NCI-H1694 (cell line): ENCODE data around the gene ME3.
A peak's percentile ranks its signal among the peaks of the same experiment; 100 is the strongest.
"Not testable (repeated sequence)": the region's sequence is repeated elsewhere in the genome, so short reads cannot be mapped to it uniquely, and the experiment has no call there.

ENCODE experiments used
- DNase-seq: peaks from one replicate; lab custom pipeline; 2025; lab: John Stamatoyannopoulos, UW

Gene ME3

GRCh38 chr11:86620891-86621521, 51.4 kb downstream of the ME3 start:
- DNase-seq: no peak

- not testable (repeated sequence) for DNase-seq
Observed at GRCh38 chr11:86619428-86619827, 53.0 kb downstream of the ME3 start.

- DNase-seq: no peak
Observed at GRCh38 chr11:86617502-86617901, 54.9 kb downstream of the ME3 start.

DNA sequence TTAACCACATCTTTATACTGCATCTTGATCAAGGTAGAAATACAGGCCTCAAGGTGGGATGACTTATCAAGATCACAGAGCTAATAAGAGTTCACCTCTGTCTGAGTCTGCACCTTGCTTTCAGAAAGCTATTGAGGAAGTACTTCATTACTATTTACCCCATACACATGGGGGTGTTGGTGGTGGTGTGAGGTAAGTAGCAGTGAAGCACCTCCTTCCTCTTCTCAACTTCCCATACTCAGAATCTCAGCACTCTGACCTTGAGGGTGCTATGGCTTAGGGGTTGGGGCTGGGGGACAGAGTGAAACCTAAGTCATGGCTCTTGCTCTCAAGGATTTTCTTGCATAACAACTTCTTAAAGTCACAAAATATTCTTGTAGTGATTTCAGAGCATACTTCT, 56.9 kb downstream of the ME3 start:
- no peak for DNase-seq

DNA sequence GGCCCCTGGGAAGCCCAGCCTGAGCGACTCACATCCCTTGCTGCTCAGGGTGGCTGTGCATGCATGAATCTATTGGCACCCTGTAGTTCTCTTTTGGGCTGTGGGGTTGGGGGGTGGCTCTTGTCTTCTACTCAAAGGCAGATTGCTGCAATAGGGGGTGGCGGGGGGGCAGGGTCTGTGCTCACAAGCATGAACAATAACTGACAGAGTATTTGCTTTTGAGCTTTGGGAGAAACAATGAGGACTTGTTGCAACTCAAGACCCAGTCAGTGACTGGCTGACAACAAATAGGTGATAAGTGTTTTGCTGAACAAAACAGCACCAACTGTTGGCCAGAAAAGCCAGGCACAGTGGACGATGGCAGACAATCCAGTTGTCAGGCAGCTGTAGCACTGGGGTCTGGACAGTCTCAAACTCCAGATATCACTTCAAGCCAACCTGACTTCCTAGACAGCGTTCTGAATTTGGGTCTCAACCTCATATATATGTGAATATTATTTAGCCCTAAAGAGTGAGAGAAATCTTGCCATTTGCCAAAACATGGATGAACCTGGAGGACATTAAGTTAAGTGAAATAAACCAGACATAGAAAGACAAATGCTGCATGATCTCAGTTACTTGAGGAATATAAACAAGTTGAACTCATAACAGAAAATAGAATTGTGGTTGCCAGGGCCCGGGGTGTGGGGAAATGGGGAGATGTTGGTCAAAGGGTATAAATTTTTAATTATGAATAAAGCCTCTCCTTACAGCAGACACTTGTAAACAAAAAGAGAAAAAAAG, 61.7 kb downstream of the ME3 start:
- no peak for DNase-seq

DNA sequence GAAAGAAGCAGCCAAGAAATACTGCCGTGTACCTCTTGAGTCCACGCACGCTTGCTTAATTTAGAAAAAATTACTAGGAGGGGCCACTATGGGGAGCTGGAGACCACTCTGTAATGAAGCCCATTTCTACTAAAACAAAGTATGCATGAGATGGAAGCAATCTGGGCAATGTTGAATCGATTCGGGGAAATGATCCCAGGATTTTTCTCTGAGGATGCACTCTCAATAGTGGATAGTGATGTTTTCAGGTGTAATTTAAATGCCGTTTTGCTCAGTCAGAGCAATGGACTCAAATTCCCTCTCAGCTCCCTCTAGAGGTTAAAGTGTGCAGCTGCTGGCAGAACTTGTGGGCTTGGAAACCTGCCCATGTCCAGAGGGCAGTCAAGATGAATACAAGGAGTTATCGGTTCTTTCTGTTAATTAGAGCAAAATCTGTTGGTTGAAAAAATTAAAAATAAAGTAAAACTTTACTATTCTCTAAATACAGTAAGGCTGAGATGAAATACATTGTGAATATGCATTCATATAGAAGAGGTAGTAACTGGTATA, 64.1 kb downstream of the ME3 start:
- DNase-seq: peak; percentile 51

DNA sequence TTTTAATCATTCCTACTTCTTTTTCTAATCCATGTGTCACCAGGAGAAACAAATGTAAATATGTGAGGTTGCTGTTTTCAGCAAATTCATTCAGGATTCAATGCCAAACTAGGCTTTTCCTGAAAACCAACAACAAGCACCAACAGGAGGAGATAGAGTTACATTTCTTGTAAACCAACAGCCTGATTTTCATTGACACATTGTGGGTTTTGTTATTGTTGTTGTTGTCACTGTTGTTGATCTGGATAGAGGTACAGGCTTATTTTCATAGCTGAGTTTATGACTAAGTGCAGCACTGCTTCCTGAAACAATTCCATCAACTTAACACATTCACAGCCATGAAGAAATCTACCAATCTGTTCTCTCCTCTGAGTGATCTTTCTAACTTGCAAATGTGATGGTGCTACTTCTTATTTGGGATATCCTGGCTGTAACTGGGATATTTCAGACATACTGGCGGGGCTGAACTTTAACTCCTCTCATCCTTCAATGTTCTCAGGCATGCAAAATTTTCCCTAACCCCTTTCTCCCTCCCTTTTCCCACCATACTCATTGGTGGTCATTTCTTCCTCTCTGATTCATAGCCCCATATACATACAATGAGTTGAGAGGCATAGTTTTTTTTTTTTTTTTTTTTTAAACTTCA, 65.5 kb downstream of the ME3 start:
- DNase-seq: no peak

- no peak for DNase-seq
Observed at GRCh38 chr11:86606270-86606835, 66.1 kb downstream of the ME3 start.

DNA sequence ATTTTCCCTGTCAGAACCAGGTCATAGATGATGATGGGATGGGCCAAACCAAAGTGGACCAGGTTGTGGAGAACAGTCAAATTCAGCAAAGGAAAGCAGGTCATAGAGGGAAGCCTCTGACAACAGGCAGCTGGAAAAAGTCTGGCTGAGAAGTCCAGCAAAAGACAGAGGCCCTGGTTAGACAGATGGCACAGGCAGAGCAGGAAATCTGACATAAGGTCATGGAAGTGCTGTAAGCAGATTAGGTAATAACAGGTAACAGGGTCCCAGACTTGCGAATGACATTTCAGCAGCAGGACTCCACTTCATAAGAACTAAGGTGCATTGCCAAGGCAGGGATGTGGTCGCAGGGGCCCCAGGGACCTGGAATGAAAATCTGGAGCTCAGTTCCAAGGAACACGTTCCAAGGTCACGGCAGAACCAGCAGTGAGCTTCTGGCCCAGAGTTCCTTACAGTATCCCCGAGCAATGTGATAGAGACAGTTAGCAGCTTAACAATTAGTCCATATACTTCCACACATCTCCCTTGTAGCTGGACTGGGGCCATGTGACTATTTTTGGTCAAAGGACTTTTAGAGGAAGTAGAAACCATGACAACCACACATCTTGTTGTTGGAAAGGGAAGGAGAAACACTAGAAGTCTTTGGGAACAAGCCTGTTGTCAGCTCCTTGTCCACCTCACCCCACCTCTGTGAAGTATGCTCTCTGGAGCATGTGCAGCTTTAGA, 75.4 kb downstream of the ME3 start:
- DNase-seq: no peak

- DNase-seq: no peak
Observed at GRCh38 chr11:86595955-86596354, 76.5 kb downstream of the ME3 start.

DNA sequence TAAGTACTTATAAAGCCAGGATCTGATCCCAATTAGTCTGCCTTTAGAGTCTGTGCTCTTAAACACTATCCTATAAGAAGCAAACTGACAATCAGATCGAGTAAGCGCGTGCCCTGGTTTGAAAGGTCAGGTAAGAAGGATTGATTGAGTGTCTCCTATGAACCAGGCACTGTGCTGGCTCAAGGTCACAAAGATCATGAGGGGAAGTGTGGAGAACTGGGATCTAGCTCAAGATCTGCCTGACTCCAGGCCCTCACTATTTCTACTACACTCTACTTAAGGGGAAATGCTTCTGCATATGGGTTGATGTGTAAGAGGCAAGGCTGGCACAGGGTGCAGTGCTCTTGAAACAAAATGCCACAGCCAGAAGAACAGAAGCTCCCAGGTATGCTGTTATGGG, 77.0 kb downstream of the ME3 start:
- DNase-seq: no peak

- DNase-seq: no peak
Observed at GRCh38 chr11:86594746-86595145, 77.7 kb downstream of the ME3 start.

GRCh38 chr11:86593833-86594232, 78.6 kb downstream of the ME3 start:
- no peak for DNase-seq

DNA sequence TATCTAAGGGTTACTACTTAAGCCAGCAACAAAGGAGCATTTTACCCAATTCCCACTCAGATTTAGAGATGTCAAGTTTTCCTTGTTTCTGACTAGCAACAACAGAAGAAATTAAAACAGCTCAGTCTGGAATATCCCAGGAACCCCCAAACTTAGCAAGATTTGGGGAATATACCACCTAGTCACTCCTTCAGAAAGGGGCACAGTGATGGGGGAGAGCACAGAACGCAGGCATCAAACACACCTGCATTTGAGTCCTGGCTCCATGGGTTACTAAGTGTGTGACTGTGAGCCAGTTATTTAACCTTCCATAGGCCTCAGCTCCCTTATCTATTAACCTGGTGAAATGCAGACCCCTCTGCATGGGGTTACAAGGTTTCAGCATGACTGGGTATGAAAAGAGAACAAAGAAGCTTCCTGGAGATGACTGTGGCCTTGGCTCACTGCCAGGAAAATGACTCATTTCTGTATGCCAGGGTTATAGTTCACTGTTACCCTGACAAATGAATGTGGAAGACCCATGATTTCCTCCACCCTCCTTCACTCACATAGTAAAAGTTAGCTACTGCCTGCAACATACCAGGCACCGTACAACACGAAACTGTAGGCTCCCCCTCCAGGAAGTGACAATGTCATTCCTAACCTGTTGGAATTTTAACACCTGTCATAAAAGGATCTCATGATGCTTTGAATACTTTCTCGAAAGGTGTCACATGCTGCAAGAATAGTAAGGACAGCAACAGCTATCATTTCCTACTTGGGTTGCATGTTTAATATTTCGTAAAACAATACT, 79.6 kb downstream of the ME3 start:
- DNase-seq: no peak

DNA sequence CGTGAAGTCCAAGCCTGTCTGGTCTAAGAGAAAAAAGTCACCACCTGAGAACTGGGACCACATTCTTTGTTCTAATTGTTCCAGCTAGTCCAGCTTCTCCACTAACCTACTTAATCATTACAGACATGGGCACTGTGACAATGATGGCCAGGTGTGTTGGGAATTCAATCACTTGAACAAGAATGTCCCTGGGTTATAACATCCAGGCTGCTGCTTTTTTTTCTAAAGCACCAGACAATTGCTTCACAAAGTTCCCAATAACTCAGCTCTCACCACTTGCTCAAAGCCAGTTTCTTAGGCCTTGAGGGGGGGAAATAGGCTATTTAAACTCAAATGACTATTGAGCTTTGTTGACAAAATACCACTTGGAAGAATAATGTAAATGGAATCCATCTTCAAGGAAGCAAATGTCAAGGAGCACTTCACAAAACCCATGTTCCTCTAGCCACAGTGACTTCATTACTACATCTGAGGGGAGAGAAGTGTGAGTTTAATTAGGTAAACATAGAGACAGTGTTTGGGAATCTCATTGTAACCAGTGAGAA, 80.3 kb downstream of the ME3 start:
- DNase-seq: no peak

DNA sequence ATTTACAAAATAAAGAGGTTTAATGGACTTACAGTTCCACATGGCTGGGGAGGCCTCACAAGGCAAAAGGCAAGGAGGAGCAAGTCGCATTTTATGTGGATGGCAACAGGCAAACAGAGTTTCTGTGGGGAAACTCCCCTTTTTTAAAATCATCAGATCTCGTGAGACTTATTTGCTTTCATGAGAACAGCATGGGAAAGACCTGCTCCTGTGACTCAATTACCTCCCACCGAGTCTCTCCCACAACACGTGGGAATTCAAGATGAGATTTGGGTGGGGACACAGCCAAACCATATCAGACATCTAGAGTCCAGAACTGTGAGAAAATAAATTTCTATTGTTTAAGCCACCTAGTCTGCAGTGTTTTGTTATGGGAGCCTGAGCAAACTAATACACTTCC, 80.8 kb downstream of the ME3 start:
- DNase-seq: no peak

- DNase-seq: no peak
Observed at GRCh38 chr11:86589856-86590589, 82.4 kb downstream of the ME3 start.

DNA sequence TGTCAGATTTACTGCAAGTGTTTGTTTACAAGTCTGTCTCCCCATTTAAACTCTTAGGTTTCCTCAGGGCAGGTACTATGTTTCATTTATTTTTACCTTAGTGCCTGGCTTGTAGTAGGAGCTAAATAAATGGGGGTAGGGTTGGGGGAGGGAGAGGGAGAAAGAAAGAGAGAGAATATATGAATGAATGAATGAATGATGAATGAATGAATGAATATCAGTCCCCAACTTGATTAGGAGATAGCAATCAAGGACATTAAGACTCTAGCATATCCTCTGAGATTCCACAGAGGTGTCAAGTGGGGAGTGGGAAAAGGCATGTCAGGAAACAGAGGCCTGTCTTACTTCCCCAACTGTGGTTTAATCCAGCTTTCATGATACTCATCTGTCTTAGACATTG, 83.2 kb downstream of the ME3 start:
- no peak for DNase-seq

DNA sequence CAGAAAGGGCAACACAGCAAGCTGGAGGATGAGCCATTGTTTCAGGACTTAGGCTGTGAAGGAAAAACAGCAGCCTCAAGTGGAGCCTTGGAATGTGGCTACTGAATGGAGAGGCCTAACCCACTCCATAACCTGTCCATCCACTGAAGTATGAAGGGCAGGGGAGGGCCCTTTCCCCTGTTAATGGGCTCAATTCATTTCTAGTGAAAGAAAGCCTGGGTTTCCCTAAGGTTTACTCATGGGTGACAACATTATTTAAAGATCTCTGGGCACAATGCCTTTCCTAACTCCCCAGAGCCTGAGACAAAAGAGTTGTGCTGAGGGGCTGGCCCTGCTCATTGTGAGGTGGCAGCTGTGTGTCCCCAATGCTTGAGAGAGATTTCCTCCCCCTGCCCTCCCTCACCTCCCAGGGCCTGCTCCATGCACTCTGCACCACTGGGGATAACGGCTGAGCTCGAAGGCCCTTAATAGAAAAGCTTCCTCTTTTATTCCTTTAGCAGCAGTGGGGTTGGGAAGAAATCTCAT, 83.8 kb downstream of the ME3 start:
- no peak for DNase-seq
